Vagina (tissue), 2 donors: ENCODE data around the gene RAD54L2.

Experiments
- CTCF ChIP-seq, 3 experiments: fragments of 450-650 bp in 2 of 3; fragments of 200-600 bp in 1 of 3; sonication (generic) in 1 of 3; IDR thresholded peaks; one replicate each; pipeline ENCODE4 v1.5.1; 2017 to 2019; ENCODE audit warnings: antibody characterized with exemption in 3 of 3, mild to moderate bottlenecking in 2 of 3, moderate library complexity in 2 of 3
- POLR2A ChIP-seq, 2 donors: fragments of 450-650 bp; IDR thresholded peaks; one replicate each; pipeline ENCODE4 v1.6.1; 2017; ENCODE audit warnings: antibody characterized with exemption in 2 of 2, mild to moderate bottlenecking in 2 of 2, moderate library complexity in 2 of 2
- POLR2AphosphoS5 ChIP-seq, 2 donors: sonication (generic); formaldehyde crosslinking; IDR thresholded peaks; one replicate each; pipeline ENCODE4 v1.9.0; 2017; ENCODE audit warnings: antibody characterized with exemption in 2 of 2, mild to moderate bottlenecking in 2 of 2, low read depth in 1 of 2; ENCODE audit not compliant: insufficient read depth in 1 of 2

GRCh38 chr3:51544011-51544775, 5.7 kb downstream of the RAD54L2 start:
- no peak for TF ChIP-seq CTCF (IDR thresholded peaks at IDR 0.05)
- TF ChIP-seq POLR2A (IDR thresholded peaks at IDR 0.05) = no peak
- no peak for TF ChIP-seq POLR2AphosphoS5 (IDR thresholded peaks at IDR 0.05; ENCODE audit: insufficient read depth in 1 of 2, low read depth in 1 of 2)
